Tibial nerve (tissue), 4 donors: ENCODE measurements around the gene ALLC.

Source experiments
- CTCF ChIP-seq, 5 experiments: fragments of 200-600 bp in 3 of 5; fragments of 450-650 bp in 2 of 5; sonication (generic) in 3 of 5; IDR thresholded peaks; one replicate each; pipeline ENCODE4 v1.5.1; 2016 to 2019; ENCODE audit warnings: antibody characterized with exemption in 5 of 5, mild to moderate bottlenecking in 3 of 5, moderate library complexity in 2 of 5
- EP300 ChIP-seq, 2 donors: sonication (generic); formaldehyde crosslinking; IDR thresholded peaks; one replicate each; pipeline ENCODE4 v1.6.1; 2017; ENCODE audit warnings: antibody characterized with exemption in 2 of 2, mild to moderate bottlenecking in 1 of 2
- POLR2A ChIP-seq, 2 donors: fragments of 450-650 bp; IDR thresholded peaks; one replicate each; pipeline ENCODE4 v1.6.1; 2017; ENCODE audit warnings: antibody characterized with exemption in 2 of 2, mild to moderate bottlenecking in 2 of 2, moderate library complexity in 2 of 2

GRCh38 chr2:3729786-3730185 lies 71.8 kb downstream of the ALLC start:
- TF ChIP-seq CTCF (IDR thresholded peaks at IDR 0.05): no peak
- no peak for TF ChIP-seq POLR2A (IDR thresholded peaks at IDR 0.05)
- TF ChIP-seq EP300 (IDR thresholded peaks at IDR 0.05): no peak
